NCI-H510A (cell line): ENCODE data around the gene RAD23A.
A peak's percentile ranks its signal among the peaks of the same experiment; 100 is the strongest.
"Not testable (repeated sequence)": the region's sequence is repeated elsewhere in the genome, so short reads cannot be mapped to it uniquely, and the experiment has no call there.

ENCODE experiments used
- DNase-seq: peaks from one replicate; lab custom pipeline; 2025; lab: John Stamatoyannopoulos, UW

RAD23A gene

GRCh38 chr19:12955575-12955974, 9.9 kb downstream of the RAD23A start:
- DNase-seq, result not testable (repeated sequence)

- DNase-seq, result no peak
These were observed 10.3 kb downstream of the RAD23A start for GRCh38 chr19:12955996-12956395.

- peak; percentile 78 for DNase-seq
These were observed 11.1 kb downstream of the RAD23A start, which contains the start of gene GADD45GIP1 for GRCh38 chr19:12956446-12957388. TSS of gene GADD45GIP1 (minus strand) at chr19:12957223. CDS start at chr19:12957212, 11 bp downstream.

- not testable (repeated sequence) for DNase-seq
These were observed 11.8 kb downstream of the RAD23A start for GRCh38 chr19:12957389-12957952.

GRCh38 chr19:12959481-12959880, 13.8 kb downstream of the RAD23A start:
- no peak for DNase-seq

GRCh38 chr19:12965017-12965811, 19.6 kb downstream of the RAD23A start:
- peak; percentile 54 for DNase-seq

GRCh38 chr19:12965812-12966135, 20.1 kb downstream of the RAD23A start:
- DNase-seq, result no peak

- DNase-seq, result no peak
These were observed 22.2 kb downstream of the RAD23A start for GRCh38 chr19:12967907-12968306.

- DNase-seq, result no peak
These were observed 23.8 kb downstream of the RAD23A start, which contains the start of gene DAND5 for GRCh38 chr19:12969292-12969988. TSS of gene DAND5 (plus strand) at chr19:12969576. CDS start at chr19:12969661, 85 bp downstream.

GRCh38 chr19:12970070-12970820, 24.6 kb downstream of the RAD23A start:
- DNase-seq, result no peak

GRCh38 chr19:12973236-12973635, 27.6 kb downstream of the RAD23A start:
- DNase-seq, result no peak

- no peak for DNase-seq
These were observed 28.9 kb downstream of the RAD23A start for GRCh38 chr19:12974301-12975220.

GRCh38 chr19:12975221-12975741, 29.6 kb downstream of the RAD23A start:
- no peak for DNase-seq

GRCh38 chr19:12976109-12976508, 30.4 kb downstream of the RAD23A start:
- not testable (repeated sequence) for DNase-seq

- no peak for DNase-seq
These were observed 34.3 kb downstream of the RAD23A start for GRCh38 chr19:12979974-12980373.

- DNase-seq, result no peak
These were observed 37.0 kb downstream of the RAD23A start for GRCh38 chr19:12982648-12983047.

- no peak for DNase-seq
These were observed 37.4 kb downstream of the RAD23A start for GRCh38 chr19:12983091-12983490.

- no peak for DNase-seq
These were observed 38.0 kb downstream of the RAD23A start for GRCh38 chr19:12983542-12984142.

GRCh38 chr19:12984143-12984627, 38.5 kb downstream of the RAD23A start:
- no peak for DNase-seq
